Right lung (tissue), 5 donors: Measurements from ENCODE around the gene KCNRG. TPM values are rescaled to one million over a fixed set of nuclear protein-coding genes. Genes with fewer than 3 reads are reported as not detected.
"Not testable (repeated sequence)": the region's sequence is repeated elsewhere in the genome, so short reads cannot be mapped to it uniquely, and the experiment has no call there.

Experiments used
- DNase-seq, 2 donors: peaks; one replicate each; pipeline ENCODE4 v3.0.0-alpha.2; 2013
- polyA plus RNA-seq, 5 donors: library from polyadenylated mRNA; unstranded; fragments of 120-200 nt; gene quantifications; one replicate each; pipeline versions ENCODE4 v1.2.1 to v1.2.3, GENCODE V29; 2013; ENCODE audit warnings: inconsistent platforms in 1 of 5, low replicate concordance in 1 of 5; ENCODE audit not compliant: insufficient read length in 5 of 5, insufficient read depth in 1 of 5

KCNRG gene
- polyA plus RNA-seq, 5 donors = 3.1 to 7.4 (median 4.7) TPM

GRCh38 chr13:50006426-50007135 is 8.7 kb upstream of the KCNRG start:
- DNase-seq = no peak

- no peak for DNase-seq
Observed at GRCh38 chr13:50011461-50011860, 3.8 kb upstream of the KCNRG start.

- DNase-seq = no peak
Observed at GRCh38 chr13:50012396-50013169, 2.7 kb upstream of the KCNRG start.

GRCh38 chr13:50014386-50014785 is 858 bp upstream of the KCNRG start:
- DNase-seq = no peak

- DNase-seq = no peak
Observed at GRCh38 chr13:50015750-50016149, 506 bp downstream of the KCNRG start.

- DNase-seq = no peak
Observed at GRCh38 chr13:50016444-50016843, 1.2 kb downstream of the KCNRG start.

- DNase-seq = no peak
Observed at GRCh38 chr13:50017819-50018218, 2.6 kb downstream of the KCNRG start.

GRCh38 chr13:50025436-50025835 is 10.2 kb downstream of the KCNRG start:
- DNase-seq = peak; percentile 22 to 35

GRCh38 chr13:50026788-50027473 is 11.7 kb downstream of the KCNRG start:
- no peak for DNase-seq

GRCh38 chr13:50030315-50030714 is 15.1 kb downstream of the KCNRG start:
- no peak for DNase-seq

GRCh38 chr13:50033725-50034124 is 18.5 kb downstream of the KCNRG start:
- DNase-seq = no peak

- DNase-seq = no peak
Observed at GRCh38 chr13:50037788-50038187, 22.5 kb downstream of the KCNRG start.

- no peak for DNase-seq
Observed at GRCh38 chr13:50038266-50038665, 23.0 kb downstream of the KCNRG start.

- DNase-seq = no peak
Observed at GRCh38 chr13:50052478-50052877, 37.2 kb downstream of the KCNRG start.

- no peak for DNase-seq
Observed at GRCh38 chr13:50053844-50054243, 38.6 kb downstream of the KCNRG start.

GRCh38 chr13:50055454-50055853 is 40.2 kb downstream of the KCNRG start:
- DNase-seq = no peak

GRCh38 chr13:50060718-50061117 is 45.5 kb downstream of the KCNRG start:
- DNase-seq = no peak

GRCh38 chr13:50062336-50062735 is 47.1 kb downstream of the KCNRG start:
- not testable (repeated sequence) for DNase-seq

GRCh38 chr13:50065712-50066111 is 50.5 kb downstream of the KCNRG start:
- no peak for DNase-seq

GRCh38 chr13:50068508-50068907 is 53.3 kb downstream of the KCNRG start:
- no peak for DNase-seq

GRCh38 chr13:50069261-50069660 is 54.0 kb downstream of the KCNRG start:
- DNase-seq = no peak

- no peak for DNase-seq
Observed at GRCh38 chr13:50070186-50070585, 54.9 kb downstream of the KCNRG start.
